Upper lobe of left lung (tissue), 6 donors: Measurements from ENCODE around the gene RDH5. TPM values are rescaled to one million over a fixed set of nuclear protein-coding genes. Genes with fewer than 3 reads are reported as not detected.
A peak's percentile ranks its signal among the peaks of the same experiment; 100 is the strongest.

Source experiments
- ATAC-seq, 2 donors: fragments of 200-7000 bp; cut with Tn5 transposase; one replicate each; pipeline ENCODE4 v1.9.1; 2022; ENCODE audit warnings: mild to moderate bottlenecking in 2 of 2, moderate library complexity in 2 of 2; ENCODE audit not compliant: low FRiP score in 2 of 2
- DNase-seq, 2 donors: peaks; one replicate each; pipeline ENCODE4 v3.0.0-alpha.2; 2019 to 2020
- H3K27ac ChIP-seq, 4 donors: fragments of 200-600 bp; sonication (generic); one replicate each; pipeline ENCODE4 v1.5.1; 2016 to 2019
- H3K27me3 ChIP-seq, 4 donors: fragments of 200-600 bp; sonication (generic); one replicate each; pipeline ENCODE4 v1.5.1; 2017 to 2019
- H3K36me3 ChIP-seq, 4 donors: fragments of 200-600 bp; sonication (generic); one replicate each; pipeline ENCODE4 v1.5.1; 2016 to 2019
- H3K4me1 ChIP-seq, 4 donors: fragments of 200-600 bp; sonication (generic); one replicate each; pipeline ENCODE4 v1.5.1; 2018 to 2019
- H3K4me3 ChIP-seq, 4 donors: fragments of 200-600 bp; sonication (generic); one replicate each; pipeline ENCODE4 v1.5.1; 2017 to 2019; ENCODE audit warnings: mild to moderate bottlenecking in 2 of 4, moderate library complexity in 1 of 4
- H3K9me3 ChIP-seq, 4 donors: fragments of 200-600 bp; sonication (generic); one replicate each; pipeline ENCODE4 v1.5.1; 2018 to 2019
- CTCF ChIP-seq, 6 experiments: fragments of 450-650 bp in 4 of 6; fragments of 200-600 bp in 2 of 6; sonication (generic) in 2 of 6; IDR thresholded peaks; one replicate each; pipeline ENCODE4 v1.5.1; 2016 to 2019; ENCODE audit warnings: antibody characterized with exemption in 6 of 6
- EP300 ChIP-seq, 4 donors: sonication (generic); formaldehyde crosslinking; IDR thresholded peaks; one replicate each; pipeline ENCODE4 v1.5.1; 2017; ENCODE audit warnings: antibody characterized with exemption in 4 of 4, control low read depth in 2 of 4
- POLR2A ChIP-seq, 4 donors: fragments of 450-650 bp; IDR thresholded peaks; one replicate each; pipeline ENCODE4 v1.5.1; 2016 to 2017; ENCODE audit warnings: antibody characterized with exemption in 4 of 4, mild to moderate bottlenecking in 2 of 4
- POLR2AphosphoS5 ChIP-seq, 2 donors: sonication (generic); formaldehyde crosslinking; IDR thresholded peaks; one replicate each; pipeline ENCODE4 v1.5.1; 2017; ENCODE audit warnings: antibody characterized with exemption in 2 of 2
- WGBS, 2 donors: methylation state at CpG; one replicate each; pipeline ENCODE4 v1.1.5; 2017 to 2018; 5-methylcytosine and 5-hydroxymethylcytosine counted together
- total RNA-seq, 6 donors: library from RNA; depleted of rRNA in 4 of 6; stranded (reverse); fragments of >200 nt in 4 of 6; gene quantifications; one replicate each; pipeline versions ENCODE4 v1.1.0 to v1.2.1, GENCODE V29; 2016 to 2021
- donor health status: DM: no; HTN: no; CAD: no; lungs with moderate emphysema.
- donor health status: DM: no; HTN: yes; CAD: no; lungs with severe emphysema.

RDH5 gene
- total RNA-seq, 6 donors from 2014 or later: 3.8 to 37.7 (median 5.6) TPM

DNA sequence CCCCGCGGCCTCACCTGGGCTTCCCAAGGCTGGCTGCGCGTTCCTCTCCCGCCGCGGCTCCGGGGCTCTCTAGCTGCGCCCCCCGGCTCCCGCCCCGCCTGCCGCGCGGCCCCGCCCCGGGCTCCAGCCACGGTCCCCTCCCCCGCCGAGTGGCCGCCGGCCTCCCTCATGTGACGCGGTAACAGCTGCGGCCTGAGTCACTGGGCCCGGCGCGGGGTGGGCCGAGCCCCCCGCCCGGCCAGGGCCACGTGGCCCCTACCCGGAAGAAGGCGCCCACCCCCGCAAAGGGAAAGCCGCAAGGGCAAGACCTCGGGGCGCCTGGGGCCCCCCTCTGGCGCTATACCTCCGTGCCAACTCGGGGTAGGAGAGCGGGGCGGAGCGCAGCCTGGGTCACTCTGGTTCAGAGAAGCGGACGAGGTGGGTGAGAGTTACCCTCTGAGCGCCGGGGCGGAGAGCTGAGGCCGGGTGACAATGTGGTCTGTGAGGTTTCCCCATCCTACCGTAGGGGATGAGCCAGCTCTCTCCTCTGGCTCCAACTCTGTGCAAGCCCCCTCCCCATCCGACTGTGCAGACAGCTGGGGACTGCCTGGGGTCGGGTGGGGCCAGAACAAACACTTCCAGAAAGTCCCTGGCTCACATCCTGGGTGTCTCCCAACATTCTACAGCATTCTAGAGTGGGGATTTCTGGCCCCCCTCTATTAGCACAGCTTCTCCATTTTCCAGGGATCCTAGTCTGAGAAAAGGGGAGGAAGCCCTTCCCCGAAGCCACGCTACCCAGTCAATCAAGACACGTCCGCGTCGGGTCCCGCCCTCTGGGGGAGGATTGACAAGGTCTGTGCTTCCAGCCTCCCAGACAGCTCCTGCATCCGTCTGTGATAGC, 9.0 kb downstream of the RDH5 start, which contains the start of gene CD63:
TSS of gene CD63 (minus strand) at position 71 of the 880 bp plus-strand sequence. CDS start 668 bp downstream, outside the sequence.
- no peaks in the 10 kb centered on the region for H3K9me3 ChIP-seq
- DNase-seq: peak; percentile 95 to 98
- 1% methylated on average over 24 of the region's 61 CpGs; no CpG with 5 or more reads in 1 of the 2 donors for WGBS, 2 donors
- TF ChIP-seq POLR2A (IDR thresholded peaks at IDR 0.05) (peak; percentile 78 to 94 (median 82)), EP300 (IDR thresholded peaks at IDR 0.05) (peak in 3 of 4 donors; percentile 33 to 71 (median 48)), CTCF (IDR thresholded peaks at IDR 0.05) (peak in 1 of 6 experiments; percentile 3), POLR2AphosphoS5 (IDR thresholded peaks at IDR 0.05) (peak; percentile 66 to 83)
- H3K36me3 ChIP-seq: peaks cover 6 to 31% (median 29%) of the 10 kb centered on the region in 4 donors
- H3K27ac ChIP-seq: peak within 1 kb of the TSS; percentile 98 to 100 (median 98)
- no peaks in the 10 kb centered on the region for H3K27me3 ChIP-seq
- peak; percentile 88 to 93 for ATAC-seq
- H3K4me3 ChIP-seq: peak within 1 kb of the TSS; percentile 55 to 90 (median 84)
- H3K4me1 ChIP-seq: peaks cover 26 to 62% (median 30%) of the 10 kb centered on the region in 4 donors

- TF ChIP-seq POLR2A (IDR thresholded peaks at IDR 0.05) (peak in 2 of 4 donors; percentile 11 to 22), CTCF (IDR thresholded peaks at IDR 0.05) (no peak), POLR2AphosphoS5 (IDR thresholded peaks at IDR 0.05) (no peak)
- peak in 1 of 2 donors; percentile 76 for DNase-seq
- WGBS, 2 donors: 3 to 8% methylated on average over 12 to 19 of the region's 19 CpGs
- H3K27ac ChIP-seq: peak overlapping the region; percentile 98 to 100 (median 98)
- H3K4me1 ChIP-seq: peaks cover 26 to 53% (median 28%) of the 10 kb centered on the region in 4 donors
- peak overlapping the region; percentile 55 to 90 (median 84) for H3K4me3 ChIP-seq
- H3K9me3 ChIP-seq: no peaks in the 10 kb centered on the region
- ATAC-seq: peak; percentile 13 to 64
- no peaks in the 10 kb centered on the region for H3K27me3 ChIP-seq
- peaks cover 6 to 22% (median 20%) of the 10 kb centered on the region in 4 donors for H3K36me3 ChIP-seq
Observed at GRCh38 chr12:55729819-55730818, 9.9 kb downstream of the RDH5 start.

DNA sequence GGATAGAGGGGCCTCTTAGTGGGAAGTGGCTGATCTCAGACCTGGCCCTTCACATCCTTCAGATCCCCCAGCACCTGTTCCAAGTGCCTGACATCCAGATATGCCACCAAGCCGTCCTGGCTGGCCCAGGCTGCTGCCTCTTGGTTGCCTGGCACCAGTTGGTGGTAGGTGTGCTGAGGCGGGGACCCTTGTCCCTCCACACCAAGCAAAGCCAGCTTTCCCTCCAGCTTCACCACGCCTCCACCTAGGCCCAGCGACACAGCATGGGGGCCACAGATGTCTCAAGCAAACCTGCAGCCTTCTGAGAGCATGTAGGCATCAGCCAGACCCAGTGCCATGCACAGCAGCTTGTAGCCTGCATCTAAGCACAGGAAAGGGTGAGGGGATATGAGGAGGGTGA, 12.1 kb downstream of the RDH5 start:
- TF ChIP-seq EP300 (IDR thresholded peaks at IDR 0.05): no peak
- no peak for TF ChIP-seq POLR2A (IDR thresholded peaks at IDR 0.05)
- TF ChIP-seq POLR2AphosphoS5 (IDR thresholded peaks at IDR 0.05): no peak
- TF ChIP-seq CTCF (IDR thresholded peaks at IDR 0.05): no peak
- H3K4me3 ChIP-seq: no peak overlapping the region
- 79 to 86% methylated on average over 4 of the region's 4 CpGs for WGBS, 2 donors
- H3K27me3 ChIP-seq: no peaks in the 10 kb centered on the region
- DNase-seq: no peak
- no peak overlapping the region for H3K27ac ChIP-seq
- no peaks in the 10 kb centered on the region for H3K9me3 ChIP-seq
- peaks cover 0 to under 1% (median 0%) of the 10 kb centered on the region in 4 donors for H3K36me3 ChIP-seq
- H3K4me1 ChIP-seq: peaks cover 20 to 35% (median 26%) of the 10 kb centered on the region in 4 donors
- ATAC-seq: no peak

DNA sequence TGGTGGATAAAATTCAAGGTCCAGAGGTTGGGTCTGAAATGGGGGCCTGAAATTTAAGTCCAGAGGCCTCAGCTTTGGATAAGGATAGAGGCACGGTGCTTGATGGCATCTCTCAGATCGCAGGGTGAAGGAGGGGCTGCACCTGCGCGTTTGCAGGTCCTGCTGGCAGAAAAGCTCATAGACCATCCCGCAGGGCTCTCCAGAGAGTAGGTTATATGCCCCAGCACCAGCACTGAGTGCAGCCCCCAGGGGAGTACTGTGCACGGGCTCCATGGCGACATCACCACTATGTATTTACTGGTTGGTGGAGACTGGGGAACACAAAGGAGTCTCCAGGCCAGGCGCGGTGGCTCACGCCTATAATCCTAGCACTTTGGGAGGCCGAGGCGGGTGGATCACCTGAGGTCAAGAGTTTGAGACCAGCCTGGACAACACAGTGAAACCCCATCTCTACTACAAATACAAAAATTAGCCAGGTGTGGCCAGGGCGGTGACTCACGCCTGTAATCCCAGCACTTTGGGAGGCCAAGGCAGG, 12.9 kb downstream of the RDH5 start:
- Histone ChIP-seq H3K27ac (no peak overlapping the region), H3K27me3 (no peaks in the 10 kb centered on the region), H3K4me1 (peaks cover 24 to 36% (median 27%) of the 10 kb centered on the region in 4 donors), H3K36me3 (no peaks in the 10 kb centered on the region), H3K9me3 (no peaks in the 10 kb centered on the region), H3K4me3 (no peak overlapping the region)
- ATAC-seq: no peak
- 93% methylated on average over 12 to 14 of the region's 14 CpGs for WGBS, 2 donors
- DNase-seq: peak in 1 of 2 donors; percentile 19
- TF ChIP-seq CTCF (IDR thresholded peaks at IDR 0.05) (no peak), POLR2A (IDR thresholded peaks at IDR 0.05) (no peak), EP300 (IDR thresholded peaks at IDR 0.05) (no peak), POLR2AphosphoS5 (IDR thresholded peaks at IDR 0.05) (no peak)
